HCT116 (cell line): ENCODE results near the gene CCDC40. TPM values are rescaled to one million over a fixed set of nuclear protein-coding genes. Genes with fewer than 3 reads are reported as not detected.

Experiments
- ATAC-seq: fragments of 200-7000 bp; cut with Tn5 transposase; 2 replicates; pipeline ENCODE4 v1.9.1; 2020; ENCODE audit warnings: mild to moderate bottlenecking, moderate library complexity
- BruUV-seq: library from RNA; stranded (reverse); fragments of 400-500 nt; replicated peaks from 2 replicates; lab custom pipeline; 2021; lab: Mats Ljungman, UMichigan
- CTCF ChIA-PET: fragments of 300-600 bp; sonication (Branson Sonifier 250); formaldehyde crosslinking; loops from one replicate; lab custom pipeline; 2021; ENCODE audit warnings: antibody characterized with exemption; lab: Charles Lee
- POLR2A ChIA-PET: fragments of 300-600, 350-600 bp; sonication (Branson Sonifier 250); formaldehyde crosslinking; loops from one replicate; lab custom pipeline; 2021; ENCODE audit warnings: antibody characterized with exemption; lab: Charles Lee
- RAD21 ChIA-PET, 2 experiments: fragments of 300-600 bp; sonication (Branson Sonifier 250); formaldehyde crosslinking; loops; one replicate each; lab custom pipeline; 2023; ENCODE audit warnings: low total read pairs in 2 of 2; ENCODE audit not compliant: uncharacterized antibody in 2 of 2, unreplicated experiment in 2 of 2, low non-redundant PET in 1 of 2; lab: Charles Lee
- DNase-seq: peaks from one replicate; pipeline ENCODE4 v3.0.0-alpha.2; 2010; ENCODE audit warnings: low read depth, low spot score
- H2AFZ ChIP-seq: fragments of 200-600 bp; shearing (Covaris generic), sonication (generic); 2 replicates; pipeline ENCODE4 v1.6.1; 2017; ENCODE audit warnings: low read depth, mixed run types, mixed read lengths, antibody characterized with exemption, low read length; ENCODE audit not compliant: poor library complexity, severe bottlenecking
- H3K27ac ChIP-seq: 2 replicates; pipeline ENCODE4 v1.5.1; 2012; ENCODE audit warnings: low read depth, low read length
- H3K27me3 ChIP-seq: fragments of 200-600 bp; sonication (generic); 2 replicates; pipeline ENCODE4 v1.6.1; 2016; ENCODE audit warnings: mixed run types, low read length, mixed read lengths; ENCODE audit not compliant: insufficient read depth
- H3K36me3 ChIP-seq, 2 experiments: fragments of 200-500 bp in 1 of 2; fragments of 200-600 bp in 1 of 2; sonication (Bioruptor generic) in 1 of 2; sonication (generic) in 1 of 2; 2 replicates each; pipeline versions ENCODE4 v1.5.1 to v1.6.1; 2014 to 2016; ENCODE audit warnings: low read length in 2 of 2, inconsistent platforms in 1 of 2, mixed read lengths in 1 of 2, mixed run types in 1 of 2; ENCODE audit not compliant: insufficient read depth in 2 of 2, control insufficient read depth in 1 of 2
- H3K4me1 ChIP-seq, 2 experiments: fragments of 200-600 bp in 1 of 2; sonication (generic) in 1 of 2; 2 replicates each; pipeline versions ENCODE4 v1.5.1 to v1.6.1; 2012 to 2017; ENCODE audit warnings: low read length in 2 of 2, inconsistent platforms in 1 of 2, mild to moderate bottlenecking in 1 of 2, mixed read lengths in 1 of 2, mixed run types in 1 of 2, moderate library complexity in 1 of 2; ENCODE audit not compliant: insufficient read depth in 2 of 2, control insufficient read depth in 1 of 2
- H3K4me2 ChIP-seq: fragments of 200-600 bp; sonication (generic); 2 replicates; pipeline ENCODE4 v1.6.1; 2017; ENCODE audit warnings: mixed run types, low read length, mixed read lengths
- H3K4me3 ChIP-seq, 2 experiments: fragments of 200-600 bp in 1 of 2; sonication (generic) in 1 of 2; replicated peaks in 1 of 2; 2 replicates each; pipeline ENCODE4 v1.5.1; 2011 to 2016; ENCODE audit warnings: low read length in 2 of 2, control low read depth in 1 of 2, low read depth in 1 of 2, mild to moderate bottlenecking in 1 of 2, mixed read lengths in 1 of 2, mixed run types in 1 of 2
- H3K79me2 ChIP-seq: fragments of 200-600 bp; sonication (generic); 2 replicates; pipeline ENCODE4 v1.6.1; 2017; ENCODE audit warnings: mild to moderate bottlenecking, mixed run types, low read length, moderate library complexity, mixed read lengths; ENCODE audit not compliant: insufficient read depth
- H3K9ac ChIP-seq: fragments of 200-600 bp; sonication (generic); 2 replicates; pipeline ENCODE4 v1.6.1; 2016; ENCODE audit warnings: low read length, mixed read lengths
- H3K9me2 ChIP-seq: fragments of 200-600 bp; sonication (generic), shearing (Covaris generic); 2 replicates; pipeline ENCODE4 v1.6.1; 2017; ENCODE audit warnings: mixed run types, mild to moderate bottlenecking, moderate library complexity; ENCODE audit not compliant: insufficient read depth
- H3K9me3 ChIP-seq, 2 experiments: fragments of 200-500 bp in 1 of 2; fragments of 200-600 bp in 1 of 2; sonication (Bioruptor generic) in 1 of 2; sonication (generic) in 1 of 2; 2 replicates each; pipeline ENCODE4 v1.6.1; 2014 to 2017; ENCODE audit warnings: low read length in 2 of 2, mixed read lengths in 2 of 2, inconsistent platforms in 1 of 2, low read depth in 1 of 2, mild to moderate bottlenecking in 1 of 2, mixed run types in 1 of 2, moderate library complexity in 1 of 2; ENCODE audit not compliant: control insufficient read depth in 1 of 2, insufficient read depth in 1 of 2
- H4K20me1 ChIP-seq: fragments of 200-600 bp; sonication (generic), shearing (Covaris generic); 2 replicates; pipeline ENCODE4 v1.6.1; 2017; ENCODE audit warnings: mixed run types, mild to moderate bottlenecking, moderate library complexity; ENCODE audit not compliant: insufficient read depth
- EGR1 ChIP-seq: IDR thresholded peaks from 2 replicates; pipeline ENCODE4 v1.6.1; 2012; ENCODE audit warnings: low read depth
- EZH2 ChIP-seq: fragments of 200-600 bp; sonication (generic); IDR thresholded peaks from 2 replicates; pipeline ENCODE4 v1.6.1; 2017; ENCODE audit warnings: antibody characterized with exemption, mixed run types
- FOSL1 ChIP-seq: IDR thresholded peaks from 2 replicates; pipeline ENCODE4 v1.6.1; 2012; ENCODE audit warnings: low read depth
- JUND ChIP-seq: IDR thresholded peaks from 2 replicates; pipeline ENCODE4 v1.6.1; 2012
- POLR2AphosphoS5 ChIP-seq: IDR thresholded peaks from 2 replicates; pipeline ENCODE4 v1.6.1; 2011; ENCODE audit warnings: mild to moderate bottlenecking, low read depth, low read length, moderate library complexity
- RAD21 ChIP-seq: IDR thresholded peaks from 2 replicates; pipeline ENCODE4 v1.6.1; 2012; ENCODE audit warnings: low read depth, mild to moderate bottlenecking
- REST ChIP-seq: IDR thresholded peaks from 2 replicates; pipeline ENCODE4 v1.6.1; 2012; ENCODE audit warnings: low read depth
- SIN3A ChIP-seq: IDR thresholded peaks from 2 replicates; pipeline ENCODE4 v1.6.1; 2012; ENCODE audit warnings: low read depth
- SRF ChIP-seq: IDR thresholded peaks from 2 replicates; pipeline ENCODE4 v1.6.1; 2012; ENCODE audit warnings: low read depth
- ZBTB33 ChIP-seq: IDR thresholded peaks from 2 replicates; pipeline ENCODE4 v1.6.1; 2011; ENCODE audit warnings: mild to moderate bottlenecking, low read length, moderate library complexity; ENCODE audit not compliant: insufficient replicate concordance; ENCODE audit errors: extremely low read depth
- ZFX ChIP-seq: fragments of 450-650 bp; IDR thresholded peaks from 2 replicates; pipeline ENCODE4 v1.6.1; 2017
- ZNF274 ChIP-seq: fragments of 200-500 bp; sonication (Bioruptor generic); IDR thresholded peaks from 2 replicates; pipeline ENCODE4 v1.6.1; 2014; ENCODE audit warnings: mild to moderate bottlenecking, low read depth, low read length, inconsistent platforms
- intact Hi-C: fragments of 100-400 bp; cut with micrococcal nuclease; formaldehyde crosslinking; loops from 2 replicates; pipeline ENCODE4 v1.10.0; 2022
- total RNA-seq: library from RNA; stranded (reverse); gene quantifications from one replicate; pipeline ENCODE4 v1.2.1, GENCODE V29; 2021; ENCODE audit not compliant: unreplicated experiment

Gene CCDC40
- total RNA-seq, 1 experiment from 2014 or later: 10.3 TPM

- Histone ChIP-seq H4K20me1 (no peaks in the 10 kb centered on the region), H3K27ac (no peak overlapping the region), H2AFZ (no peak overlapping the region), H3K4me2 (no peak overlapping the region), H3K9me2 (no peaks in the 10 kb centered on the region), H3K4me3 (no peak overlapping the region), H3K36me3 (no peaks in the 10 kb centered on the region), H3K4me1 (no peaks in the 10 kb centered on the region), H3K9ac (no peak overlapping the region), H3K79me2 (no peaks in the 10 kb centered on the region), H3K9me3 (no peaks in the 10 kb centered on the region), H3K27me3 (no peaks in the 10 kb centered on the region)
- POLR2A ChIA-PET: interaction anchor here (1.1 kb wide), 1 partner anchor 18 kb away, joined by 3 read pairs; no protein-coding TSS in a partner anchor
- RAD21 ChIA-PET: no interaction called here
- TF ChIP-seq SIN3A: no peak
- no peak for TF ChIP-seq REST
- TF ChIP-seq EZH2: no peak
- TF ChIP-seq ZBTB33: no peak
- TF ChIP-seq JUND: no peak
- TF ChIP-seq RAD21: no peak
- no peak for TF ChIP-seq POLR2AphosphoS5
- no peak for TF ChIP-seq ZFX
- TF ChIP-seq SRF: no peak
- TF ChIP-seq FOSL1: no peak
- no peak for TF ChIP-seq EGR1
- TF ChIP-seq ZNF274: no peak
- ATAC-seq: no peak
- BruUV-seq: no TSS peak
- intact Hi-C loops: no loop called here
- CTCF ChIA-PET: no interaction called here
- no peak for DNase-seq
These were observed 13.5 kb downstream of the CCDC40 start for GRCh38 chr17:80049986-80050385.
